Muscle of arm (tissue), 12 donors: Measurements from ENCODE around the gene MYOD1. TPM values are rescaled to one million over a fixed set of nuclear protein-coding genes. Genes with fewer than 3 reads are reported as not detected.

Experiments
- DNase-seq: peaks from one replicate; pipeline ENCODE4 v3.0.0-alpha.2; 2013
- polyA plus RNA-seq, 12 donors: library from polyadenylated mRNA; unstranded; fragments of 120-200 nt; gene quantifications; one replicate each; pipeline ENCODE4 v1.2.1, GENCODE V29; 2013; ENCODE audit not compliant: insufficient read length in 12 of 12

MYOD1 gene
- polyA plus RNA-seq, 12 donors = 20.0 to 249 (median 46.7) TPM

DNA sequence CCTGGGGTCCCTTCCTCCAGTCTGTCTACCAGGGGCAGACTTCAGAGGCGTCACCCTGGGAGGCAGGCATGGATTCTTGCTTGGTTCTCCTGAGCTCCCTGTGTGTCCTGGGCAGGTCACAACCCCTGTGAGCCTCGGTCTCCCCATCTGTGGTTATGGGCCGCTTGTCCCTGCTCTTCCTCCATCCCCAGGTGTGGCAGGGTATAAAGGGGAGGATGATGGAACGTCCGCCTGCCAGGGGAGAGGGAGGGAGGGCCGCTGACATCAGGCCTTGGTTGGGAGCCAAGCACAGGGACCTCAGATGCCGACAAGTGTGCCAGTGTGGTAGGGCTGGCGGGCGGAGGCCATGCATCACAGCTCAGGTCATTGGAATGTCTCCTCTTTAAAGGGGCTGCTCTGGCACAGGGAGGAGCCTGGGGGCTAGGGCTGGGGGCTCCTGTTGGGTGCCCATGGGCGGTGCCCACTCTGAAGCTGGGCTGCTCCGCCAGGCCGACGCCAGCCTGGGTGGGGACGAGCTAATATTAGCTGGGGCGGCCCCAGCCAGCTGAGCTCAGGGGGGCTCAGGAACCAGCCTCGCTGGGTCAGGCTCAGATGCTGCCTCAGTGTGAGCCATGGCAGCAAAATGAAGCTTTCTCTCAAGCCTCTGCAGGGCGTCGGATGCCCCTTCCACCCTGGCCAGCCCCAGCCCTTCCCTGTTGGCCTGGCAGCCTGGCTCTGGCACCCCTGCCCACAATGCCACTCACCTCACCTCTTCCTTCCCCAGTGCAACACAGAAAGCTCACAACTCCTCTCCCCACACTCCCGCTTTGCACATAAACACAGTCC, 28.0 kb downstream of the MYOD1 start:
- no peak for DNase-seq

DNA sequence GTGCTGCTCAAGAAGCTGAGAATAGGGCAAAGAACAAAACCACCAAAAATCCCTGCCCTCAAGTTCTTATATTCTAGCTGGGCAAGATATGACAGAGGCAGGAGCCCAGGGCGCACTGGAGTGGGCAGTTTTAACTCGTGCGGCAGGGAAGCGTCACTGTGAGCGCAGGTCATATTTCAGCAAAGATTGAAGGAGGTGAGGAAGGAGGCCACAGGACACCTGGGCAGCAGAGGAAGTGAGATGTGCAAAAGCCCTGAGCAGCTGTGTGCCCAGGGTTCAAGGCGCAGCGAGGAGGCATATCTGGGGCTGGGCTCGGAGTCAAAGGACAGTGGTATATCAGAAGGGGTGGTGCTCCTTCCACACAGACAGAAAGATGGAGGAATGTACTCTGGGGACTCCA, 28.7 kb downstream of the MYOD1 start:
- no peak for DNase-seq

- DNase-seq = no peak
Observed at GRCh38 chr11:17748761-17749721, 29.7 kb downstream of the MYOD1 start.

DNA sequence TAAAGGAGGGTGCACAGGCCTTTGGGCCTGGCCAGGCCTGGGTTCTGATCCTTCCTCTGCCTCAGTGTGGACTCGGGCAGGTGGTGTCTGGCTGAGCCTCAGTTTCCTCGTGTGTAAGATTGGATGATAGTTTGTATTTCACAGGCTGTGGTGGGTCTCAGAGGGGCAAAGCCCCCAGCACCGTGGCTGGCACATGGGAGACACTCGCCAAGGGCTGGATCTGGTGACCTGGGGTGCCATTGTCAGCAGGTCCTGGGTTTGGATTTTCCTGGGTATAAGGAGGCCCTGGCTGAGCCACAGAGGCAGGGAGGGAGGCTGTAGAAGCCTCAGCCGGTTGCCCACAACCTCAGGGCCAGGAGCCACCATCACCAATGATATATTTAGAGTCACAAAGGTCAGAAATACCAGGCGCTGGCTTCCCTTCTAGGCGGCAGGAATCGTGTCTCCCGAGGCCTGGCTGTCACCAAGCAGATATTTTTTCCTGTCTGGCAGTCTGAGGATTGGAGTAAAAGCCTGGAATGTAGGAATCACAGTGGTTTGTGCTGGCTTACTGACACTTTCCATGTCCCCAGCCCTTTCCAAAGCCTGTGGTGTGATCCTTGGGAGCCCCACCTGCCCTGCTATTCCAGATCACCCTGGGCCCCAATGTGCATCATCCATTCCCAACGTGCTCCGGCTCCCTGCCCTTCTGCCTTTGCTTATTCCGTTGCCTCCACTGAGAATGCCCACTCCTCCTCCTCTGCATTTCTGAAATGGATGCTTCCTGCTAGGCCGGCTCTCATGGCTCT, 30.8 kb downstream of the MYOD1 start:
- no peak for DNase-seq

- no peak for DNase-seq
Observed at GRCh38 chr11:17750801-17751165, 31.4 kb downstream of the MYOD1 start.

GRCh38 chr11:17751558-17751957, 32.2 kb downstream of the MYOD1 start:
- DNase-seq = no peak

GRCh38 chr11:17752144-17752543, 32.8 kb downstream of the MYOD1 start:
- DNase-seq = no peak

- no peak for DNase-seq
Observed at GRCh38 chr11:17753153-17753552, 33.8 kb downstream of the MYOD1 start.

DNA sequence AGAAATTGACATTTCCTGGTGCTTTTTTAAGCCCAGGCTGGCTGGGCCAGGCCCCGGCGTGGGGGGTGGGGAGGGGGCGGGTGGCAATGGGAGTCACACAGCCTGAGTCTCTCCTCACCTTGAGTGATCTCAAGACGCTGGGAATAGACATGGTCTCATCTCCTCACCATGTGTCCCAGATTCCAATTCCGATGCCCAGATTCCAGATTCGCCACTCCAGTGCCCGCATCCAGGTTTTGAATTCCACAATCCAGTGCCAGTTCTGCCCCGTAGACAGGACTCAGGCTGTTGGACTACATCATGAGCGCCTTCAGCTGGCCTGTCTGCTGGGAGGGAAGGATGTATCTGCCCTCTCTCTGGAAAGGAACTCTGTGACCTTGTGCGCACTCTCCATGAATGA, 34.3 kb downstream of the MYOD1 start:
- DNase-seq = no peak

- DNase-seq = no peak
Observed at GRCh38 chr11:17755891-17756290, 36.5 kb downstream of the MYOD1 start.

DNA sequence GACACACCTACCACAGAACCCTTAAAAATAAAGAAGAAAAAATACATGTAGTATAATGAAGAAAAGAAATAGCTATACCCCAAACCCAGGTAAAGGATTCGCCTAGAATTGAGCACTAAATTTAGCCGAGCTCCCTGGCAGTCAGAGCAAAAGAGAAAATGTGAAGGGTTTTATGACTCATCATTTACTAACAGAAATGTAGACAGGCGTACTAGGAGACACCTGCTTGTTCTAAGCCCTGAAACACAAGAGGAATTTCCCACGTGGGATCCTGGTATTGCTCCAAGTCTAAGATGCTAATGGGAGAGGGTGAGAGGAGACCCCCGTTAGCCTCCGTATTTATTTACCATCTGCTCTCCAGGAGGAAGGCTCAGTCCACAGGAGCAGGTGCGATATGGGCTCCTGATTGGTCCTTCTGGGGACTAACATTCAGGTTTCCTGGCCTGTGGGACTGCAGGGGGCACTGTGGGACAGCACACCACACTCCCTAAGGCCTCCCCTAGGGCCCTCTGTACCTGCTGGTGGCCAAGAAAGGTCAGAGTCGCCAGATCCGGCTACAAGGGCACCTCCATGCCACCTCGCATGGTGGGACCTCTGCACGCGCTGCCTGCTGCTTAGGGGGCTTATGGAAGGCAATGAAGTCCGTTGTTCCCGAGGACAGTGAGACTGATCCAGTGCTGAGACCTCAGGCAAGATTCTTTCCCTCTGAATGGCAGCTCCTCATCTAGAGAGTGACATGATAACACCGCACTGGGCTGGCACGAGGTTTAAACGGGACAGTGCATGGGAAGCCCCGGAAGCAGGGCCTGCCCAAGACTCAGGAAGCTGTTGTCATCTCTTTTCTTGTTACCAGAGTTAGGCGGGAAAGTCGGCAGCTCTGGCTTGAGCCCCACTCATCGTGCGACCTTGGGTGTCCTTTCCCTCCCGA, 41.0 kb downstream of the MYOD1 start:
- DNase-seq = no peak

- DNase-seq = no peak
Observed at GRCh38 chr11:17762309-17762974, 43.1 kb downstream of the MYOD1 start.

DNA sequence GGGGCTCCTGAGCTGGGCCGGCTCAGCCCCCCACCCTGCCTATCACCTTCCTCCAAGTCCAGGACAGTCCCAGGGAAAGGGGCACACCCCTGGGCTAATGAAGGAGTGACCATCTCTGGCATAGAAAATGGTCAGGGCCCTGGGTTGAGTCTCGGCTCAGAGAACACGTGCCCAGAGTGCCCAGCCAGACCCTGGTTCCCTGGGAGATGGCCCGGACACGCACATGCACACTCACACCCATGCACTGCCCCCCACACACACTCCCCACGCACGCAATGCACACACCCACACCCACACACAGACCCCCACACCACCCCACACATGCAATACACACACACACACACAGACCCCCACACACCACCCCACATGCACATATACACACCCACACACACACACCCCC, 43.9 kb downstream of the MYOD1 start:
- no peak for DNase-seq

DNA sequence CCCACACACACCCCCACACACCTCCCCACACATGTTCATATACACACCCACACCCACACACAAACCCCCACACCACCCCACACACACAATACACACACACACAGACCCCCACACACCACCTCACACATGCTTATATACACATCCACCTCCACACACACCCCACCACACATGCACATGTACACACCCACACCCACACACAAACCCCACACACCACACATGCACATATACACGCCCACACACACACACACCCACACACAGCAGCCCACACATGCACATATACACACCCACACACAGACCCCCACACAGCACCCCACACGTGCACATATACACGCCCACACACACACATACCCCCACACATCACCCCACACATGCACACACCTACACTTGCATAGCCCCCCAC, 44.3 kb downstream of the MYOD1 start:
- no peak for DNase-seq

GRCh38 chr11:17764446-17765218, 45.3 kb downstream of the MYOD1 start:
- no peak for DNase-seq

DNA sequence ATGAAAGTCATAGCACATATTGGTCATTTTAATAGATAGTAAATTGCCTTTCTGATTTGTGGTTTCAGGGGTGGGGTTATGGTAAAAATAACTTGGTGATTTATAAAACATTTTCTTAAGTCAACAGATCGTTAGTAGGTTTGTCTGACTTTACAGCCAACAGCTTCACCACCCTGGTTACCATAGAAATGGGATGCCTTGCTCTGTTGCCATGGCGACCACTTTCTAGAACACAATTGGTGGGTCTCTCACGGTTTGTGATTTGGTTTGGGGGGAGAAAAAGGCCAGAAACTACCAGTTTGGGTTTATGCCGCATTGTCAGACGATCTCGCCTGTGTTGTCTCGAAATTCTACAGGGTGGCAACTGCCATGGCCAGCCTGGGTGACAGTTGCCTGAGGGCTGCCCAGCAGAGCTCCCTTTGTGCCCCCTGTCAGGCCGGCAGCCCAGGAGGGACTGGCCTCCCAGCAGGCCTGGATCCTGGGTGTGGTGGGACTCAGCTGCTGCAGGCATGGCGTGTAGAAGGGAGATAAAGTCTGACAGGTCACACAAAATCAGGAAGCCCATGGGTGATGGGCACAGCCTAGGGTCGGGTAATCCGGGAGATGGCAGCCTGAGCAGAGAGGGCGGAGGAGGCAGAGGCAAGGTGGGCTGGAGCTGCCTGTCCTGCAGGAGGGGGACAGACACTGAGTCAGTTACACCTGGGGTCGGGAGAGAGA, 46.1 kb downstream of the MYOD1 start:
- no peak for DNase-seq

DNA sequence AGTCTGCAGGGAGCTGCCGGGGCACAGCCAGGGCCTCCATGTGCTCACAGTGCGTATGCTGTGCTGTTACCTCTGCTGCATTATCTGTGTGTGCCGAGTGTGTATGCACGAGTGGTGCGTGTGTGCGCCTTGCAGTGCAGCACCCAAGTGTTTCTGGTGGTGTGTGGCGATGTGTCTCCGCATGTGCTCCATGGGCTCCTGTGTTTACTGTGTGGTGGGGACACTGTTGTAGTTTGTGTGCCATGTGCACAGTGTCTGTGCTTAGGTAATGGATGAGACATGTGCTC, 46.6 kb downstream of the MYOD1 start:
- no peak for DNase-seq

DNA sequence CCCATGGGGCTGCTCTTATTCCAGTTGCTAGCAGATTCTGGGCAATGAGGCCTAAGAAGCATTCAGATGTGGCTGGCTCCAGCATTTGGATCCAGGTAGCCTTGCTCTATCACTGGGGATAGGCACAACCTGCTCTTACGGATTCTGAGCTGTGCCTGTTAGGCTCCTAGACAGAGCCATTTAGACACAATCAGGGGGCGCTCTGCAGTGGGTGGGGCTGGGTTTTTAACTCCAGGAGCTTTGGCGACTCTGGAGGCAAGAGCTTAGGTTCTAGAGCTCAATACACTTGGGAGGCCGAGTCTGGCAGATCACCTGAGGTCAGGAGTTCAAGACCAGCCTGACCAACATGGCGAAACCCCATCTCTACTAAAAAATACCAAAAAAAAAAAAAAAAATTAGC, 47.2 kb downstream of the MYOD1 start:
- DNase-seq = no peak

- DNase-seq = no peak
Observed at GRCh38 chr11:17767301-17767885, 48.0 kb downstream of the MYOD1 start.
